VCaP (cell line): ENCODE measurements around the gene DAZAP1.

ENCODE experiments used
- H3K27ac ChIP-seq: fragments of 450-650 bp; 2 replicates; pipeline ENCODE4 v1.5.1; 2017
- CTCF ChIP-seq: fragments of 450-650 bp; conservative IDR thresholded peaks from 2 replicates; pipeline ENCODE4 v1.5.1; 2017; ENCODE audit warnings: mild to moderate bottlenecking, moderate library complexity

The DAZAP1 gene

GRCh38 chr19:1483979-1484428 is 76.6 kb downstream of the DAZAP1 start:
- TF ChIP-seq CTCF: no peak
- no peak overlapping the region for H3K27ac ChIP-seq
